Activated CD4-positive, CD25-positive, alpha-beta regulatory T cell (primary cell): Measurements from ENCODE around the gene SRP54.
A peak's percentile ranks its signal among the peaks of the same experiment; 100 is the strongest.
"Not testable (repeated sequence)": the region's sequence is repeated elsewhere in the genome, so short reads cannot be mapped to it uniquely, and the experiment has no call there.

Experiments
- DNase-seq, 4 experiments: peaks; one replicate each; lab custom pipeline; 2025; lab: John Stamatoyannopoulos, UW

Gene SRP54

DNA sequence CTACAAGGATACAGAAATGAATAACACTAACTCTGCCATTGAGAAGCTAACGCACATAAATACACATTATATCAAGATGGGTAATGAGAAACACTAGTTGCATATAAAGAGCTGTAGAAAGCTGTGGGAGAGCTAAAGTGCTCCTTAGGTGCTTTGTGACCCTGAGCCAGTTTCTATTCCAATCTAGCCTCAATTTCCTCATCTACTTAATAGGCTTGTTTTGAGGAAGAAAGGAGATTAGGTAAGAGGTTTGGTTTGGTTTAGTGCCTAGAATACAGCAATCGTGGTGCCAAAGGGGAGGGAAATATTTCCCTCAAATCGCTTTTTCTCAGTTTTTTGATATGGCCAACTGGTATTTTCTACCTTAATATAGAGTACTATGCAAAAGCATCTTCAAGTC is 994 bp downstream of the SRP54 start:
- DNase-seq: no peak

DNA sequence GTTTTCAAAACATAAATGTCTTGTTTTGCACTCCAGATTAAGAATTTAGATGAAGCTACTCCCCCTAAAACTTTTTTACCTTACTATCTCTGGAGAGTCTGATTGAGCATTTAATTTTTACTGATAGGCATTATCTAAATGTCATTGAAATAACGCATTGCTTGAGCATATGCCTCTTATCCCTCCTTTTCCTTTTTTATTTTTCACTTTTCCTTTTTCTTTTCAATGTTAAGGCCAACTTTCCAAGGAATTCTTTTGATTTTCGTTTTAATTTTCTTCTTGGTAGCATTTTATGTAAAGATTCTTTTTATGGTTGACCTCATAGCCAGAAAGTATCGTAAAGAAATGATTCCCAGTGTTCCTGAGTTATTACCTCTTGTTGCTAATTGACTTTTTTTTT is 2.9 kb downstream of the SRP54 start:
- DNase-seq: no peak

DNA sequence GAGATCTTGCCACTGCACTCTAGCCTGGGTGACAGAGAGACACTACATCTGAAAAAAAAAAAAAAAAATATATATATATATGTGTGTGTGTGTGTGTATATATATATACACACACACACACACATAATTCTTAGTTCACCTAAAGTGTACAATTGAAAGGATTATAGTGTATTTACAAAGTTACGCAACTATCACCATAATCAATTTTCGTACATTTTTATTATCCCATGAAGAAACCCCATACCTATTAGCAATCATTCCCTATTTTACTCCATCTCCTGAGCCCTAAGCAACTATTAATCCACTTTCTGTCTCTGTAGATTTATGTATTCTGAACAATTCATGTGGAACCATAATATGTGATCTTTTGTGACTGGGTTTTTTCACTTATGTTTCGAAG is 4.4 kb downstream of the SRP54 start:
- no peak for DNase-seq

DNA sequence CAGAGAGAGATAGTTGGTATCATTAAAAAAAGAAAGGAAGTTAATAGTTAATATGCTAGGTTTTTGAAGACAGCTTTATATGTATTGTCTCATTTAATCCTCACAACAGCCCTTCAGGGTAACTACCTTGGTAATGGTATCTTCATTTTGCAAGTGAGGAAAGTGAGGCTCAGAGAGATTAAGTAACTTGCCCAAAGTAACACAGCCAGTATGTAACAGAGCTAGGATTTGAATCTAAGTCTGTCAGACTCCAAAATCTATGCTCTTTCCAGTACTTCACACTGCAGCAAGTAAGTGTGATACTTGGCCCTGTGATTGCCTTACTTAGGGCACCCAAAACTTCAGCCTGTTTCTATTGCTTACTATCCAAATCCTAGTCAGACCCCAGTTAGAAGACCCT is 7.0 kb downstream of the SRP54 start:
- no peak for DNase-seq

DNA sequence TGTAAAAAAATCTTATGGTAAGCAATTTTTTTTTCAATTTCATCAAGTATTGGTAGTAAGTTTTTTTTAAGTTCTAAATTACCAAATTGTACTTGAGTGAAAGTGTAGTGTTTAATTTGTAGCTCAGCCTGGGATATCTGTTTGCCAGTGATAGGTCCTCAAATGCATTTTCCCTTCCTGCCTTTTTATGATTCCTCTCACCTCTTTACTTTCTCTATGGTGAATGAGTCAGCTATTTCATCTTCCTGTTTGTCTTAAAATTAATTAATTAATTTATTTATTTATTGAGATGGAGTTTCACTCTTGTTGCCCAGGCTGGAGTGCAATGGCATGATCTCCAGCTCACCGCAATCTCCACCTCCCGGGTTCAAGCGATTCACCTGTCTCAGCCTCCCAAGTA is 10.6 kb downstream of the SRP54 start:
- no peak for DNase-seq

DNA sequence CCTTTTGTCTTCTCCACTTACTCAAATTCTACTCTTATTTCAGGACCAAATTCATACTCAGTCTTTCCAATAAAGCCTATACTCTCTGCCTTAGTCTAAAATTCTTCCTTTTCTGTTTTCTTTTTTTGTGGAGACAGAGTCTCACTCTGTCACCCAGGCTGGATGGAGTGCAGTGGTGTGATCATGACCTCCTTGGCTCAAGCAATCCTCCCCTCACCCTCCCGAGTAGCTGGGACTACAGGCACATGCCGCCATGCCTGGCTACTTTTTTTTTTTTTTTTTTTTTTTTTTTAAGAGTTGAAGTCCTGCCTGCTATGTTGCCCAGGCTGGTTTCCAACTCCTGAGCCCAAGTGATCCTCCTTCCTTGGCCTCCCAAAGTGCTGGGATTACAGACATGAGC is 11.9 kb downstream of the SRP54 start:
- no peak for DNase-seq

DNA sequence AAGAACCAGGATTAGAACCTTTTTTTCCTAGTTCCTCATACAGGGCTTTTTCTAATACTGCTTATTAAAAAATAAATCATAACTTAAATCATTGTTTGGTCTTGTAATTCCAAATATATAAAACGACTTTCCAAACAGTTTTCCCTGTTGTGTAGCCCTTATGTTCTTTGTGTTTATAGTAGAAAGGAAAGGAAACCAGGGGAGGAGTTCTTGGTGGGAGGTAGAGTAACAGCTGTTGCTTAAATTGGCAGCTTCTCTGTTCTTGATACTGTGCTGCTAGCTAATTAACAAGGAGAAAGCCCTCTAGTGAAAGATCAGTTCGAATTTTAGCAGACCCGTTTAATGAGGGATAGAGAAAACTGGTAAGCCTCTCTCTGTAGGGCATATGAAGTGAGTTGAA is 15.0 kb downstream of the SRP54 start:
- DNase-seq: no peak

DNA sequence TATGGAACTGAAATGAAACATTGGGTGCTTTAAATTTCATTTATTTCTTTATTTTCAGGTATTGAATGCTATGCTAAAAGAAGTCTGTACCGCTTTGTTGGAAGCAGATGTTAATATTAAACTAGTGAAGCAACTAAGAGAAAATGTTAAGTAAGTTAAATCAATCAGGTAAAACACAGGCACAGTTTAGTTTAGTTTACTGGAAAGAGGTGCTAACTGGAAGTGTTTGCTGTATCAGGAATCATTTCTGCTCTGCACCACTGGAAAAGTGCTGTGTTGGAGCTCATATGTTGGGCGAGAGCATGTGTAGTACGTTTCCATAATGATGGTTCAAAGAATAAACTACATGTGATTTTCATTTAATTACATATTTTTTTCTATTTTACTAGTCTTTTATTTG is 16.7 kb downstream of the SRP54 start:
- DNase-seq: no peak

DNA sequence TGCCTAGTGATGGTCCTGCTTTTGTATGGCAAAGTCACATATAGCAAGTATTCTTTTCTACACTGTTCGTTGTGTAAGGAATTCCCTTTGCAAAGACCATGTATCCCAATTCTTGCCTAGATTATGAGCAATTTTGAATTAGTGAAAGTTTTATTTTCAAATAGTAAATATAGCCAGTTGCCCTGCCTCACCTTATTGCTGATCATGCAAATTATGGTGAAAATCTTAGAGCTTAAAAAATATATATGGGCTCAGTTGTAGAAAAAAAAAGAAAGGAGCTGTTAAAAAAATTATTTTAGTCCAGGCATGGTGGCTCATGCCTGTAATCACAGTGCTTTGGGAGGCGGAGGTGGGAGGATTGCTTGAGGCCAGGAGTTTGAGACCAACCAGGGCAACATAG is 18.8 kb downstream of the SRP54 start:
- no peak for DNase-seq

DNA sequence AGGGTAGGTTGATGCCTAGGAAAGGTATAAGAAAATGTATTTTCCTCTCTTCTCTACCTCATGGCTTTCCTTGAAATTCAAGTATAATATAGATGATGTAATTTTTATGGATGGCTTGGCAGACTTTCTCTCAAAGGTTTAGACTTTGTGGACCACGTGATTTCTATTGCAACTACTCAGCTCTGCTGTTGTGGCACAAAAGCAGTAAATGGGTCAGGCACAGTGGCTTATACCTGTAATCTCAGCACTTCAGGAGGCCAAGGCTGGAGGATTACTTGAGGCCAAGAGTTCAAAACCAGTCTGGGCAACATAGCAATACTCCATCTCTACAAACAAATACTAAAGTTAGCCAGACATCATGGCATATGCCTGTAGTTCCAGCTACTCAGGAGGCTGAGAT is 22.0 kb downstream of the SRP54 start:
- DNase-seq: no peak

DNA sequence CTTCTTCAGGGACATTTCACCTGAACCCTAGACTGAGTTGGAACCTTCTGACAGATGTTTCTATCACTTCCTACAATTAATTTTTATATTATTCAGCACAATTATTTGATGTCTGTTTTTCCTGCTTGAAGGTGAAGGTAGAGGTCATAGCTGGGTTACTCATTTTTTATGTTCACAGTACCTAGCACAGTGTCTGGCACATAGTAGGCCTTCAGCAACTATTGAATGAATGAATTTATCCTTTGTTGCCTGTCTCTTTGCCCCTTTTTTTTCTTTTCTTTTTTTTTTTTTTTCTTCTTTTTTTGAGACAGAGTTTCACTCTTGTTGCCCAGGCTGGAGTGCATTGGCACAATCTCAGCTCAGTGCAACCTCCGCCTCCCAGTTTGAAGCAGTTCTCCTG is 33.8 kb downstream of the SRP54 start:
- no peak for DNase-seq

DNA sequence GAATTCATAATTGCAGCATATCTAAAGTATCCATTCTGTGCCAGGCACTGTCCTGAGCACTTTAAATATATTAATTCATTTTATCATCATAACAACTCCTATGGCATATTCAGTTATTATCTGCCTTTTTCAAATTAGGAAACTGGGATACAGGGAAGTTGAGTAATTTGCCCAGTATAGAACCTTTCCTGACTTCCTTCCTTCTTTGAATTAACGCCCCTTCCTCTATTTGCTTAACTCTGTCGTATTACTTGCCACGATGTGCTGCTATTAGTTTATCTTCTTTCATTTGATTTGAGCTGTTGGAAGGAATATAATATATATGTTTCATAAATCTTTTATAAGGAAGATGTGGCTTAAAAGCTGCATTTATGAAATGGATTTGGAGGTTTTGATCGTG is 37.9 kb downstream of the SRP54 start:
- DNase-seq: no peak

DNA sequence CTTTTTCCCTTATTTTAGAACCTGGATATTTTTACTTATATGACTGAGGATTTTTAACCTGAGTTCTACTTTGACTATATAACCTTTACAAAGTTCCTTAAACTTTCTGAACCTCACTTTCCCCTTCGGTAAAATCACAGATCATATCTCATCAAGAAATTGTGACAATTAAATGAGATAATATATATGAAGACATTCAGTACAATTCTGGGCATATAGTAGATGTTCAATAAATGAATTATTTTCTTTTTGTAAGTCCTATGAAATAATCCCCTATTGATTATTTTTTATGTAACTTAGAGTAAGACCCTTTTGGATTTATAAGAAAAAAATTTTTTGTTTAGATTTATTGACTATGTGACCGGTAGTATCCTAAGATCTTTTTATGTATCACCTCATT is 45.6 kb downstream of the SRP54 start:
- no peak for DNase-seq

DNA sequence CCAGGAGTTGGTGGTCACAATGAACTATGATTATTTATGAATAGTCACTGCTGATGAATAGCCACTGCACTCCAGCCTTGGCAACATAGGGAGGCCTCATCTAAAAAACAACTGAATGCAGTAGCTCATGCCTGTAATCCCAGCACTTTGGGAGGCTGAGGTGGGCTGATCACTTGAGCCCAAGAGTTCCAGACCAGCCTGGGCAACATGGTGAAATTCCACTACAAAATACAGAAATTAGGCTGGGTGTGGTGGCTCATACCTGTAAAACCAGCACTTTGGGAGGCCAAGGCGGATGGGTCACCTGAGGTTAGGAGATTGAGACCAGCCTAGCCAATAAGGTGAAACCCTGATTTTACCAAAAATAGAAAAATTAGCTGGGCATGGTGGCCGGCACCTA is 49.8 kb downstream of the SRP54 start:
- DNase-seq: no peak

DNA sequence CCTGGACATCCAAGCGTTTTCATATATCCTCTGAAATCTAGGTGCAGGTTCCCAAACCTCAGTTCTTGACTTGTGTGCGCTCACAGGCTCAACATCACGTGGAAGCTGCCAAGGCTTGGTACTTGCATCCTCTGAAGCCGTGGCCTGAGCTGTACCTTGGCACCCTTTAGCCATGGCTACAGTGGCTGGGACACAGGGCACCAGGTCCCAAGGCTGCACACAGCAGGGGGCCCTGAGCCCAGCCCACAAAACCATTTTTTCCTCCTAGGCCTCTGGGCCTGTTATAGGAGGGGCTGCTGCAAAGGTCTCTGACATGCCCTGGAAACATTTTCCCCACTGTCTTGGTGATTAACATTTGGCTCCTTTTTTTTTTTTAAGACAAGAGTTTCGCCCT is 51.6 kb downstream of the SRP54 start:
- DNase-seq: no peak

DNA sequence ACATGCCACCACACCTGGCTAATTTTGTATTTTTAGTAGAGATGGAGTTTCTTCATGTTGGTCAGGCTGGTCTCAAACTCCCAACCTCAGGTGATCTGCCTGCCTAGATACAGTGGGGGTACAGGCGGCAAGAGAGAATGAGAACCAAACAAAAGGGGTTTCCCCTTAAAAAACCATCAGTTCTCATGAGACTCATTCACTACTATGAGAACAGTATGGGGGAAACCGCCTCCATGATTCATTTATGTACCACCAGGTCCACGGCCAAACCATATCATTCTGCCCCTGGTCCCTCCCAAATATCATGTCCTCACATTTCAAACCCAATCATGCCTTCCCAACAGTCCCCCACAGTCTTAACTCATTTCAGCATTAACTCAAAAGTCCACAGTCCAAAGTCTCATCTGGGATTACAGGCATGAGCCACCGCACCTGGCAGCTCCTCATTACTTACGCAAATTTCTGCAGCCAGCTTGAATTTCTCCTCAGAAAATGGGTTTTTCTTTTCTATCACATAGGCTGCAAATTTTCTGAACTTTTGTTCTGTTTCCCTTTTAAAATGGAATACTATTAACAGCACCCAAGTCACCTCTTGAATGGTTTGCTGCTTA is 52.3 kb downstream of the SRP54 start:
- DNase-seq: not testable (repeated sequence)

DNA sequence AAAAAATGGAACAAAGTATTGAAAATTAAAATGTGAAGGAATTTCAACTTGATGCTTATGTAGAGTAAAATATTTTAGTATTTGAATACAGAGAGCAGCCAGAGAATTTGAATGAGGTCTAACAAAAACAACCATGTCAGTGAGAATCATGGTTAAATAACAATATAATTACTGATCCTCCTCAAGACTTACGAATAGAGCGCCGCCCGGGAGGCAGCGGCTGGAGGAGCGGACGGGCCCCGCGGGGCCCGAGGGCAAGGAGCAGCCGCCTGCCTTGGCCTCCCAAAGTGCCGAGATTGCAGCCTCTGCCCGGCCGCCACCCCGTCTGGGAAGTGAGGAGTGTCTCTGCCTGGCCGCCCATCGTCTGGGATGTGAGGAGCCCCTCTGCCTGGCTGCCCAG is 55.5 kb downstream of the SRP54 start:
- DNase-seq: not testable (repeated sequence)

DNA sequence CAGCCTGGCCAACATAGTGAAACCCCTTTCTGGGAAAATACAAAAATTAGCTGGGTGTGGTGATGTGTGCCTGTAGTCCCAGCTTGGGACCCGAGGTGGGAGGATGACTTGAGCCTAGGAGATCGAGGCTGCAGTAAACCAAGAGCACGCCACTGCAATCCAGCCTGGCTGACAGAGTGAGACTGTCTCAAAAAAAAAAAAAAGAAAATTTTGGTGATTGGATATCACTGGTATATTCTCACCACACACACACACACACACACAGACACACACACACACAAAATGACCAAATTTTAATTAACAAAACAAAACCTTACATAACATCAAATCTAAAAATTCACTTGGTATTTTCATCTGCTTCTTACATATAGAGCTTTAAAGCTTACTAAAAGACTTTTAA is 59.8 kb downstream of the SRP54 start:
- DNase-seq: no peak

DNA sequence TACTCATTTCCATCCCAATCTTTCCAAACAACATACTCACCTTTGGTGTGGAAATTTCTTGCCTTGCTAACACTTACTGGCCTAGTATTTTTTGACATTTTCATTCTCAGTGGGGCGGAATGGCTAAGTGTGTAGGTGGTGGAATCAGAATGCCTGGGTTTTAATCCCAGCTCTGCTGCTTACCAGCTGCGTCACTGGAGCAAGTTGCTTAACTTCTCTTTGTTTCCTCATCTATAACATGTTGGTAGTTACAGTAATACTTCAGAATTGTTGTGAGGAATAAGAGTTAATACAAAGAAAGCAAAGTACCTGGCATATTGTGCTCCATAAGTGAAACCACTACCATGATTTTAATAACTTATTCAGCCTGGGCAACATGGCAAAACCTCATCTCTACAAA is 60.3 kb downstream of the SRP54 start:
- DNase-seq: no peak

DNA sequence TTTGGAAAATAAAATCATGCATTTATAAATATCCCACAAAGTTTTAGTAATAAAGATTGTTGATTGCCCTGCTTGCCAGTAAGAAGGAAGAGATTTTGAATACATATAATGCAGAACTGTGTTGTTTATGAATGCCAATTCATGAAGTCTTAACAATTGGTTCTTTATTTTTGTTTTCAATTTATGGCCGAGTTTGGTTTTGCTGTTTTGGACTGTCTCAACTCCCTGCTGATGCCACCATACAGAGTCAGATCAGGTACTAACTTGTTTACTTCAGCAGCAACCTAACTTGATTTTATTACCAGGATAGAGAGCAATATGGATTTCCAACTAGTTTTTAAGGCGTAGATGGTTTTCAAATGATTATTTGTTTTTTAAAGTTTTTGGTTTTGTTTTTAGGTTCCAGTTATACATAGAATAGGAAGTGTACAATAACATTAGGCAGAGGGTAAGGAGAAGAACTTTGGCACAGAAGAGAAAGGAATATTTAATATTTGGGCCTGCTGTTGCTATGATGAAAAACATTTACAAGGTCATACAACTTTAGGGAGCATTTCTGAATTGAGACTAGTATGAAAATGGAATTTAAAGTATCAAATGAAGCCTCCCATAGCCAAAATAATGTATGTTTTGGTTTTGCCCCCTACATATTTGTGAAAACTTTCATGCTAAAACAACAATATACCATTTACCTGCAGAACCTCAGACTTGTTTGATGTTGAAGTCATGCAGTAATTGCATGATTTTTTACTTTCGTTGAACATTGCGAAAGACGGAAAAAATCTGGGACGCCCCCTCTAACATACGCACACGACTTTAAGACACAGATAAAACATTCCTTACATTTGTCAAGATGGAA is 62.4 kb downstream of the SRP54 start:
- no peak for DNase-seq

DNA sequence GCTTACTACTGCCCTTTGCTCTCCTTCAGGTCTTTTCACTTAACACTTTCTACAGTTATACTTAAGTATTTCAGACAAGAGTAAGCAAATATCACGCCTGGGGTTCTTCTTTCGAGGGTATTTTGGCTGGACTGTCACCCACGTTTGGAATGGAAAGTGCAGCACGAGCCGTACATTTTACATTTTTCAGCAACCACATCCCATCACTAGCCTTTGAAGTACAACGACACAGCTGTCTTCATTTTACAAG is 62.9 kb downstream of the SRP54 start:
- DNase-seq: no peak

DNA sequence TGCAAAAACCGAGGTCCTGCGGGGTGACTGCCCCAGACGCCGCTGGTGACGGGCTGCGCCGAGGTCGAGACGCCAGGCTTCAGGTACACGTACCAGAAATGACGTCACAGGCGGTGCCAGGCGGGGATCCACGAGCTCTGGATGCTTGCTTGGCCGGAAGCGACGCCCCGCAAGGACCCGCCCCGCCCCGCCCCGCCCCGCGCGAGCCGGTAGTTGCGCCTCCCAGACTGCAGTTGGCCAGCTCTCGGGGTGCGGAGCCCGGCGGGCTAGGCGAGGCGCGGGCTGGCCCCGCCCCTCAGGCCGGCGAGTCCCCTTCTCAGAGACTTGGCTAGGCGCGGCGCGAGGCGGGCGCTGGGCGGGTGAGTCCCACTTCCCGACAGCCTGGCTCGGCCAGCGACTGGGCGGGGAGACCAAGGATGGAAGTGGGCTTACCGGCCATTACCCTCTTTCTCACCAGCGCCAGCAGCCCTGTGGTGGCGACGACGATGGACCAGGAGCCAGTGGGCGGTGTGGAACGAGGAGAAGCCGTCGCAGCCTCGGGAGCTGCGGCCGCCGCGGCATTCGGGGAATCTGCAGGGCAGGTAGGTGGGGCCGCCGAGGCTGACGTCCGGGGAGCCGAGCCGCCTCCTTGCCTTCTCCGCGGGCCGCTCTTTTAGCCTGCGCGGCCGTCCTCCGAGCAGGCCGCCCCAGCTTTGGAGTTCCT is 63.4 kb downstream of the SRP54 start, which contains the start of gene FAM177A1:
Gene FAM177A1 (plus strand): TSS at position 225 of the 703 bp plus-strand sequence. CDS start 192 bp downstream, at position 417.
- DNase-seq: peak; percentile 97 to 98 (median 98)

DNA sequence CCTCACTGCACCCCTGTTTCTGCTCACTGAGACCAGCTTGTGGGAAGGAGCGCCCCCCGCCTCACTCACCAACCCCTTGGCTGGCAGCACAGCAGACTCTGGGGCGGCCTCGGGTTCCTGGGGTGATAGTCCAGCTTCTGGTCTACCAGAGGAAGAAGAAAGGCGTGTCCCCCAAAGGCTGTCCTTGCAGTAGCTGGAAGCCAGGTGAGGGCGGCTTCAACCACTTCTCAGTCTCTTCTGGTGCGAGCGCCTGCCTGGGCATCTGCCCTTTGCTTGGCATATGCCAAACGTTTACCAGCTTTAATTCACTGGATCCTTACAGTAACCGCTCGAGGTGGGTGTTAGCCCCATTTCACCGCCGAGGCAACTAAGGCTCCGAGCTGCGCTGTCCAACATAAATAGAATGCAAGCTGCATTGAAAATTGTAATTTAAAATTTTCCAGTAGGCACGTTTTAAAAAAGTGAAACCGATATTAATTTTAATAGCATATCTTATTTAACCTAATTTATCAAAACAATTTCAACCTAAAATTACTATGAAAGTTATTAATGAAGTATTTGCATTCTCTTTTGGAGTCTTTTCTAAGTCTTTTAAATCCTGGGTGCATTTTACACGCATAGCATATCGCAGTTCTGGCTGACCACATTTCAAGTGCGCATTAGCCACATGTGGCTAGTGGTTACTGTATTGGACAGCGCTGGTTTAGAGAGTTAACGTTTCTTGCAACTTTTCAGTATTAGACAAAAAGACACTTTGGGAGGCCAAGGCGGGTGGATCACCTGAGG is 64.2 kb downstream of the SRP54 start:
- DNase-seq: peak in 1 of 4 experiments; percentile 9
